OCI-LY1 (cell line): ENCODE results near the gene ZNF771.

Source experiments
- H2AFZ ChIP-seq: fragments of 200-600 bp; sonication (generic), shearing (Covaris generic); 2 replicates; pipeline ENCODE4 v1.6.0; 2014; ENCODE audit warnings: antibody characterized with exemption, mild to moderate bottlenecking, low read length
- H3F3A ChIP-seq: fragments of 200-600 bp; sonication (generic), shearing (Covaris generic); 2 replicates; pipeline ENCODE4 v1.6.0; 2014; ENCODE audit warnings: mild to moderate bottlenecking, antibody characterized with exemption, low read length, moderate library complexity; ENCODE audit not compliant: insufficient read depth
- H3K27ac ChIP-seq: fragments of 200-600 bp; sonication (generic); 2 replicates; pipeline ENCODE4 v1.5.1; 2014; ENCODE audit warnings: low read length, mixed run types, mild to moderate bottlenecking, low read depth; ENCODE audit not compliant: poor library complexity, severe bottlenecking
- H3K27me3 ChIP-seq: fragments of 200-600 bp; sonication (generic); 2 replicates; pipeline ENCODE4 v1.6.0; 2014; ENCODE audit warnings: antibody characterized with exemption, mild to moderate bottlenecking, low read length, moderate library complexity; ENCODE audit not compliant: insufficient read depth
- H3K36me3 ChIP-seq: fragments of 200-600 bp; sonication (generic); 2 replicates; pipeline ENCODE4 v1.6.1; 2014; ENCODE audit warnings: mild to moderate bottlenecking, antibody characterized with exemption, low read length, moderate library complexity, mixed read lengths; ENCODE audit not compliant: insufficient read depth
- H3K4me1 ChIP-seq: fragments of 200-600 bp; sonication (generic); 2 replicates; pipeline ENCODE4 v1.5.1; 2014; ENCODE audit warnings: mild to moderate bottlenecking, low read length, moderate library complexity; ENCODE audit not compliant: insufficient read depth, severe bottlenecking
- H3K4me2 ChIP-seq: fragments of 200-600 bp; sonication (generic), shearing (Covaris generic); 2 replicates; pipeline ENCODE4 v1.6.1; 2014; ENCODE audit warnings: low read length
- H3K4me3 ChIP-seq: fragments of 200-600 bp; sonication (generic); 2 replicates; pipeline ENCODE4 v1.5.1; 2014; ENCODE audit warnings: low read length, low read depth, mild to moderate bottlenecking, mixed read lengths; ENCODE audit not compliant: poor library complexity, severe bottlenecking
- H3K79me2 ChIP-seq: fragments of 200-600 bp; shearing (Covaris generic); 2 replicates; pipeline ENCODE4 v1.6.1; 2016; ENCODE audit warnings: mixed run types, low read length, mixed read lengths; ENCODE audit not compliant: insufficient read depth
- H3K9ac ChIP-seq: fragments of 200-600 bp; sonication (generic), shearing (Covaris generic); 2 replicates; pipeline ENCODE4 v1.6.1; 2014; ENCODE audit warnings: mild to moderate bottlenecking, low read length, mixed read lengths
- H3K9me2 ChIP-seq: fragments of 200-600 bp; sonication (generic), shearing (Covaris generic); 2 replicates; pipeline ENCODE4 v1.6.1; 2014; ENCODE audit warnings: low read depth, mild to moderate bottlenecking, low read length, mixed read lengths
- H3K9me3 ChIP-seq: fragments of 200-600 bp; shearing (Covaris generic); 2 replicates; pipeline ENCODE4 v1.6.1; 2014; ENCODE audit warnings: low read length, mixed read lengths
- H4K20me1 ChIP-seq: fragments of 200-600 bp; sonication (generic), shearing (Covaris generic); 2 replicates; pipeline ENCODE4 v1.6.0; 2016; ENCODE audit warnings: mild to moderate bottlenecking, low read length; ENCODE audit not compliant: insufficient read depth
- EZH2 ChIP-seq: fragments of 200-600 bp; sonication (generic), shearing (Covaris generic); IDR thresholded peaks from 2 replicates; pipeline ENCODE4 v1.8.0; 2017; ENCODE audit warnings: borderline replicate concordance, mixed run types, mild to moderate bottlenecking, antibody characterized with exemption, low read length, moderate library complexity, mixed read lengths
- TF ChIP-seq, protein P1 (sequence below): fragments of 200-600 bp; sonication (generic), shearing (Covaris generic); IDR thresholded peaks from 2 replicates; pipeline ENCODE4 v1.5.1; 2017; ENCODE audit warnings: mild to moderate bottlenecking, antibody characterized with exemption, low read length, moderate library complexity, mixed read lengths

Gene ZNF771

DNA sequence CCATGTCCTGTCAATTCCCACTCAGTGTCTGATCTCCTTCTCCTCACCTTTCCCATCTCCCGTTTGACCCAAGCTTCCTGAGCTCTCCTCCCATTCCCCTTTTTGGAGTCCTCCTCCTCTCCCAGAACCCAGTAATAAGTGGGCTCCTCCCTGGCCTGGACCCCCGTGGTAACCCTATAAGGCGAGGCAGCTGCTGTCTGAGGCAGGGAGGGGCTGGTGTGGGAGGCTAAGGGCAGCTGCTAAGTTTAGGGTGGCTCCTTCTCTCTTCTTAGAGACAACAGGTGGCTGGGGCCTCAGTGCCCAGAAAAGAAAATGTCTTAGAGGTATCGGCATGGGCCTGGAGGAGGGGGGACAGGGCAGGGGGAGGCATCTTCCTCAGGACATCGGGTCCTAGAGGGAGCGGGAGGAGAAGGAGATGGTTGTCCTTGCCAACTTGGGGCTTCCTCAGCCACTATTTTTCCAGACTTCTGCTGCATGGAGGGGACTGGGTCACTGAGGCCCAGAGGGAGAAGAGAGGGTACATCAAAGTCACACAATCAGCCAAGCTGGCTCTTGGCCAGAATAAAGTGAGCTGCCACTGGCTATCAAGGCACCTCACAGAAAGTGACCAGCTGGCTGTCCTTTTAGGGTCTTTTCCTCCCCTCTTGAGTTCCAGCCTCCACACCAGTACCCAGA lies 35.2 kb upstream of the ZNF771 start:
- peak overlapping the region; percentile 76 for H3K27ac ChIP-seq
- H3K4me3 ChIP-seq, result no peak overlapping the region
- peak overlapping the region; percentile 87; the same call in 1 of the 2 replicates for H3K4me2 ChIP-seq
- H3K27me3 ChIP-seq, result no peaks in the 10 kb centered on the region
- H2AFZ ChIP-seq, result no peak overlapping the region
- H3K9me3 ChIP-seq, result no peaks in the 10 kb centered on the region
- peaks cover 5% of the 10 kb centered on the region; the same call in 1 of the 2 replicates for H3K36me3 ChIP-seq
- TF ChIP-seq, protein P1, sequence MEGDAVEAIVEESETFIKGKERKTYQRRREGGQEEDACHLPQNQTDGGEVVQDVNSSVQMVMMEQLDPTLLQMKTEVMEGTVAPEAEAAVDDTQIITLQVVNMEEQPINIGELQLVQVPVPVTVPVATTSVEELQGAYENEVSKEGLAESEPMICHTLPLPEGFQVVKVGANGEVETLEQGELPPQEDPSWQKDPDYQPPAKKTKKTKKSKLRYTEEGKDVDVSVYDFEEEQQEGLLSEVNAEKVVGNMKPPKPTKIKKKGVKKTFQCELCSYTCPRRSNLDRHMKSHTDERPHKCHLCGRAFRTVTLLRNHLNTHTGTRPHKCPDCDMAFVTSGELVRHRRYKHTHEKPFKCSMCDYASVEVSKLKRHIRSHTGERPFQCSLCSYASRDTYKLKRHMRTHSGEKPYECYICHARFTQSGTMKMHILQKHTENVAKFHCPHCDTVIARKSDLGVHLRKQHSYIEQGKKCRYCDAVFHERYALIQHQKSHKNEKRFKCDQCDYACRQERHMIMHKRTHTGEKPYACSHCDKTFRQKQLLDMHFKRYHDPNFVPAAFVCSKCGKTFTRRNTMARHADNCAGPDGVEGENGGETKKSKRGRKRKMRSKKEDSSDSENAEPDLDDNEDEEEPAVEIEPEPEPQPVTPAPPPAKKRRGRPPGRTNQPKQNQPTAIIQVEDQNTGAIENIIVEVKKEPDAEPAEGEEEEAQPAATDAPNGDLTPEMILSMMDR, result no peak
- TF ChIP-seq EZH2, result no peak
- peak overlapping the region; percentile 79 for H3K9ac ChIP-seq
- no peaks in the 10 kb centered on the region for H4K20me1 ChIP-seq
- H3K9me2 ChIP-seq, result no peaks in the 10 kb centered on the region
- peaks cover 36% of the 10 kb centered on the region for H3K4me1 ChIP-seq
- no peaks in the 10 kb centered on the region for H3F3A ChIP-seq
- H3K79me2 ChIP-seq, result peaks cover 26% of the 10 kb centered on the region

DNA sequence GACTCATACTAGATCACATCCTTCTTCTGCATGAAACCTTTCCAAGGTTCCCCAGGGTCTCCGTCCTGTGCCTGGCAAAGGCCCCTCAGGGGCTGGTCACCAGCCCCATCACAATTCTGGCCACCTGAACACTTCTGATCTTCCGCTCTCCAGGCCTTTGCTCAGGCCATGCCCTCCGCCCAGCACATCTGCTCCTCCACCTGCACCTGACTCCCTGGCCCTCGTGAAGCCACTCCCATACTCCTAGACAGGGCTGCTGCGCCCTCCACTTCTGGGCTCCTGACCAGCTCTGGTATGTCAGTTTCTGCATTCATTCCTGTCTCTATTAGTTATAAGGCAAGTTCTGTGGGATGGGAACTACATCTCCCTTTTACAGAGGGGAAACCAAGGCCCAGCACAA lies 34.7 kb upstream of the ZNF771 start:
- Histone ChIP-seq H3K27me3 (no peaks in the 10 kb centered on the region), H3K4me2 (no peak overlapping the region), H3K27ac (peak overlapping the region; percentile 76), H3K79me2 (peaks cover 21% of the 10 kb centered on the region), H2AFZ (no peak overlapping the region), H3K9me2 (no peaks in the 10 kb centered on the region), H4K20me1 (no peaks in the 10 kb centered on the region), H3K9me3 (no peaks in the 10 kb centered on the region), H3K4me3 (no peak overlapping the region), H3K9ac (no peak overlapping the region; the same call in 1 of the 2 replicates), H3K4me1 (peaks cover 36% of the 10 kb centered on the region), H3K36me3 (no peaks in the 10 kb centered on the region; the same call in 1 of the 2 replicates), H3F3A (no peaks in the 10 kb centered on the region)
- no peak for TF ChIP-seq EZH2
- TF ChIP-seq, protein P1, result no peak

DNA sequence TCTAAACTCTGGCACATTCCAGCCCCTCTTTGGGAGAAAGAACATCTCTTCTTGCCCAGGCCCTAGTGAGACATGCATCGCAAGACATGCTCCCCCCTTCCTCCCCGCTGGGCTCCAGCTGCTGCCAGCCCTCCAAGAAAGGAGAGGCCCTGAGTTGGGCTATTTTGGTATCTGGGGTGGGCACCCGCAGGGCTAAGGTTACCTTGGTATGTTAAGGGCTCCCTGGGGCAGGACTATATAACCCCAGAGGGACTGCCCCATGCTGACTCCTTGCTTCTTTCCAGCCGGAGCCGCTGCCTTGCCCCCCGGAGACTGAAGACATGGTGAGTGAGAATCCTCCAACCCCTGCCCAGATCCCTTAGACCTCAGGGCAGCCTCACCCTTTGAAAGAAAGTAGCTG lies 32.9 kb upstream of the ZNF771 start, which contains the start of gene MYL11:
Gene MYL11, plus strand, starts transcription at position 265 of the 400 bp plus-strand sequence. Its CDS starts 56 bp downstream, at position 321.
- Histone ChIP-seq H3K4me2 (no peak within 1 kb of the TSS), H3K4me3 (no peak within 1 kb of the TSS), H3K4me1 (peaks cover 39% of the 10 kb centered on the region), H3K36me3 (peaks cover 4% of the 10 kb centered on the region; the same call in 1 of the 2 replicates), H3K9me3 (no peaks in the 10 kb centered on the region), H3K27me3 (no peaks in the 10 kb centered on the region), H2AFZ (no peak within 1 kb of the TSS), H3K9me2 (no peaks in the 10 kb centered on the region), H4K20me1 (no peaks in the 10 kb centered on the region), H3F3A (no peaks in the 10 kb centered on the region), H3K27ac (no peak within 1 kb of the TSS), H3K79me2 (peaks cover 3% of the 10 kb centered on the region), H3K9ac (no peak within 1 kb of the TSS)
- TF ChIP-seq, protein P1, result no peak
- no peak for TF ChIP-seq EZH2
